Measurements from ENCODE around the gene CTNNA3.

The CTNNA3 gene

DNA sequence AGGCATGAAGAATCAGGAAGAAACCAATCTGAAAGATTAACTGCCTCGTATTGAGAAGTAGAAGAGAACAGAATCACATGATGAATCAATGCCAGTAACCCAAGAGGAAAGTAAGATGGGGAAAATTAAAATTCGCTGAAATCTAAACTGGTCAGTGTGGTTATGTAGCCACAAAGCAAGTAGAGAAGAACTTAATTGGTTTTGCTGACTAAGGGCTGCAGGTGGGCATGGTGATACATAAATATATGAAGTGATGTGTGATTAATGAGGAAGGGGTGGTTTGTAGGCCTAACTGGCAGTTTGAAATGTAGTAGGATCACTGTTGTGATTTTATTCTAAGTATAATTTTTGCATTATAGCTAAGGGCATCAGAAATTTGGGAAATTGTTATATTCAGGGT lies 853.6 kb downstream of the CTNNA3 start:
- DNase-seq = no peak

DNA sequence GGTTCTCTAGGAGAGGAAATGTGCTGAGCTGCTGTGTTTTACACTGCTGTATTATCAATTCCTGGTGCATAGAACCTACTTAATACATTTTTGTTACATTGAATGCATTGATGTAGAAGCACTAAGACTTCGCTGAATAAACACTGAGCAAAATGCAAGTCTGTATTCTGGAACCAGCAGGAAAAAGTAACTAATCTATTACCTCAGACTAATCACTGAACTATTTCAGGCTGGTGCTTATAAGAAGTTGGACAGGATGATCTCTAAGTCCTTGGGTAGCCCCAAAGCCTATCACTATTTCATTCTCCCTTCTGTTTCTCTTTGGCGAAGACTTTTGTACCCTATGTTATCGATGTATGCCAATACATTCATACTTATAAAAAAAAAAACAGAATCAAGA lies 857.3 kb downstream of the CTNNA3 start:
- no peak for DNase-seq

DNA sequence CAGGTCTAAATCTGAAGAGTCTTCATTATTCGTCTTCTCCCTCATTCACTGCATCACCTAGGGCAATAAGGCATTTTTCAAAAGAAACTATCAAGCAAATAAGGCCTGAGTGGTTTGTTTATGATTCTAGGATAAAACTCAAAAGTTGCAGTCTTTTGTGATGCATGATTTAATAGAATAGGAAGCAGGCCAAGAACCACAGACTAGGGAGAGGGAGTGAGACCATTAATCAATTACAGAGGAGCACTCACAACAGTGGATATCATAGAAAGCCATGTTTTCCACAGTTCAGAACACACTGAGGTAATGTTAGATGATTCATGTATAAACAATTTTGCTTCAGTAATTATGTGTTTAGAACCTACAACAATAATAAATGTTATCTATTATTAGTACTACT lies 858.0 kb downstream of the CTNNA3 start:
- no peak for DNase-seq

DNA sequence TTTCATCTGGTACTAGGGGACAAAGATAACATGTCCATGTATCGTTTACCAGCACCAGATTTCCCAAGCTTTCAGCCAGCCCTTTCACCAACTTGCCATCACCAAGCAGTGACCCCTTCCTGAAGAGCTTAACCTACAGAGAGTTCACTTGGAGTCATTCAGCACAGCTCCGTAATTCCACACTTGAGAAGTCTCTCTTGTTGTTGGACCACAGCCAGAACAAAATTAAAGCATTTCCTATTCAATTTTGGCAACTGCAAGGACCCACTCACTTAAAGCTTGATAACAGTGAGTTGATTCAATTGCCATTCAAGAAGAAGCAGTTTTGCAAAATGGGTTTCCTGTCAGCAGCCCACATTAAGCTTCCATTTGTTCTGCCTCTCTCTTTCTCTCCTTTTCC lies 858.7 kb downstream of the CTNNA3 start:
- DNase-seq = no peak

DNA sequence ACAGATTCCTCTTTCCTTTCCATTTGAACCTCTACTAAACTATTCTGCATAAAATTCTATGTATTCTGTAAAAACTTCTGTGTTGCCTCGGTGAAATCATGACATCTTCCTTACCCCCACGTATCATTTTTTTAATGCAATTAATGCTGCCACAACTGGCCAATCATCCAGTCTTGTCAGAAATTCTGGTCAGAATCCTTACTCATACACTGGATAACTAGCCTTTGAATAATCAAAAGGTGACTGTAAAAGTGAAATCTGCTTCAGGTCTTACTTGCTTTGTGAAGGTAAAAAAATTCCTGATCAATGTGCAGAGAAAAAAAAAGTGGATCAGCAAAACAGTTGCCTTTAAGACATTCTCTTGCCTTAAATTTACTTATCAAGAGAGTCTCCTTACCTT lies 859.2 kb downstream of the CTNNA3 start:
- DNase-seq = no peak

DNA sequence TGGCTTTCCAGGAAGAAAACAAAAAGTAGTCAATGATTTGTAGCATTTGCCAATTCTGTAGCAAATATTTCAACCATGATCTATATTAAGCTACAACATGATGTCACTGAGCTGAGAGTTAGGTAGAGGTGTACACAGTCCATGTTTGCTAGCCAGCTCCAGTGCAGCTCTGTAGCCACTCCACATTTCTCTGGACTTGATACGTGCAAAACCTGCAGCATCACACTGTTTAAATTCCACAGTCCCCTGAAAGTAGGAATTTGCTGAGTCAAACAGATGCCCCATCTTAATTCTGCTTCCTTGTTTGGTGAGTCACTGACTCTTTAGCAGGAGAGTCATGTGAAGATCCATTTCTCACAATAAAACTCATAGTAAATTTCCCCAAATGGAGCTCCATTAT lies 859.9 kb downstream of the CTNNA3 start:
- DNase-seq = no peak

DNA sequence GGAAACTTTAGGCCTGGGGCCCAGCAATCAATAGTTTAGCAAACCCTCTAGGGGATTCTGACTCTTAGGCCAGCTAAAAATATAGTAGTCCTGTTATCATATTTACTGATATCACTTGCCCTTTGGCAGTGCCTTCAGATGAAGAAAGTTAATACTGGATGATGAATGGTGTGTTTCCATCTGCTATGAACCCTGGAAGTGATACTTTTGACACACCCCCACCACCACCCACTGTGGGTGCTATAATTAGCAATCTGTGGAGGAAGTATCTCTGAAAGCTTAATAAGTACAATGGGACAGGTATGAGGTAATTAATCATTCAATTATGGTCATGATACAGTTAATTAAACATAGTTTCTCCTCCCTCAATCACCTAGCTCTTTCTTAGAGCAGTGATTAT lies 860.6 kb downstream of the CTNNA3 start:
- DNase-seq = no peak

DNA sequence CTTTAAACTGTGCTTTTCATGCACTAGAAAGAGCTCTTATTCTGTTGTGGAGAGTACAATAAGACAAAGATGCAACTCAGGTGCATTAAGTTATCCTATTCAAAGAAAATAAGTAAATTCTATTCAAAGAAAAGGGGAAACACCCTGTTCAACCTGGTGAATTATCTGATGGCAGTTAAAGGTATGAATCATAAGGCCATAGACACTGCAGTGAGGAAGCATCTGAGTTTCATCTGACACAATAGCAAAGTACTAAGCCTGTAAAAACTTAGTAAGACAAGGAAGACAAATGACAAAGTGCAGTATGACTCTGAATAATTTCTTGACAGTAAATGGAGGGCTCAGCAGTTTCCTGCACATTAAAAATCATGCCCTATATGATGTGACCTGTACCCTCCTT lies 861.2 kb downstream of the CTNNA3 start:
- no peak for DNase-seq

DNA sequence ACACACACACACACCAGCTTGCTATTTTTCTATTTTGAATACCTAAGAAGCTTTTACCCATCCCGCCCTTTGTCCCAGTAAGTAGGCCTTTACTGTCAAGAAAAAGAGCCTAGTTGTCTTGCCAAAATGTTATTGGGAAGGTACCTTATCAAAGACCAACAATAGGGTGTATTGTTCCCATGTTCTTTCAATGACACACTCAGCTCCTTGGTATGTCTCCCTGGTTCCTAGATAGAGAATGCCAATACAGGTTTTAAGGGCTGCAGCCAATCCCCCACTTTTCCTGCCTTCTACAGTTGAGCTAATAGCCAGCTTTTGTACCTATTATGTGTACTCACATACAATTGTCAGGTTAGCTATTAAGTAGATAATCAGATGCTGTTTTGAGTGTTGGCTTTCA lies 862.1 kb downstream of the CTNNA3 start:
- no peak for DNase-seq

DNA sequence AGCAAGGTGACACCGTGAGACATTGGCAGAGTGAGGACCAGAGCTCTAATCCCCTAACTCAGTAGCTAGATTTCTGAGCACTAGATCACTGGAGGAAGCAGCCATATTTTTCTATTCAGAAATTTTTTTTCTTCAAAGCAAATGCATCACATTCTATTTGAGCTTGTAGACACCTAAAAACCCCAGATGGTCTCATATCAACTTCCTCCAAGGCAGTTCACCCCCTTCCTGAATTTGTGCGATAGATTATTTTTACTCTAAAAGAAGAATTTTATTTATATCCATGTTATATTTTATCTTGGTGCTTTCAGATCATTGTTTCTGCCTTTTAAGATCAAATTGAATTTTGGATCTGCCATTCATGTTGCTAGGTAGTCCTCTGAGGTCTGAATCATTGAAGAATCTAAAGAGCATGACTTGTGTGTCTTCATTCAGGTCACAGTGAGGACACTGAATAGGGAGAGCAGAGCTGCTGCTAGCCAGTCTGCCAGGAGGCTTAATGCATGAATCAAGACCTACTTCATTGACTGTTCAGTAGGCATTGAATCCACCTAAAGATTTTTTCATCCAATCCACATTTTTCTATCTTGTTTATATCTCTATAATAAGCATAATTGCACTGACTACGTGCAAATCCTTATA lies 863.1 kb downstream of the CTNNA3 start:
- no peak for DNase-seq

DNA sequence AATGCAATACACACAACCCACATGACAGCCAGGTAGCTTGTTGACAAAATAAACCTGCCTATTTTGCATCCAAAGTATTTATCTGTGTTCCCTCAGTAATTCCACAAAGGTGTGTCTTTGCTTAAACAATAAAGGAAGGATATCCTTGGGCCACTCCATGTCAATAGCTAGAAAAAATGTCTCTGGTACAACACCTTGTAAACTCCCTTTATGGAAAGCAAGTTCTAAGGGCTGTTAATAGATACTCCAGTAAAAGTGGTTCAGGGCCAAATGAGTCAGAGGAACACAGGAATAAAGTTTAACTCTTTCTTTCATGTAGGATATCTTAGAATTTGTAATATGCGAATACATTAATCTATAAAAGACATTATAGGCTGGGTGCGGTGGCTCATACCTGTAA lies 867.0 kb downstream of the CTNNA3 start:
- DNase-seq = no peak

DNA sequence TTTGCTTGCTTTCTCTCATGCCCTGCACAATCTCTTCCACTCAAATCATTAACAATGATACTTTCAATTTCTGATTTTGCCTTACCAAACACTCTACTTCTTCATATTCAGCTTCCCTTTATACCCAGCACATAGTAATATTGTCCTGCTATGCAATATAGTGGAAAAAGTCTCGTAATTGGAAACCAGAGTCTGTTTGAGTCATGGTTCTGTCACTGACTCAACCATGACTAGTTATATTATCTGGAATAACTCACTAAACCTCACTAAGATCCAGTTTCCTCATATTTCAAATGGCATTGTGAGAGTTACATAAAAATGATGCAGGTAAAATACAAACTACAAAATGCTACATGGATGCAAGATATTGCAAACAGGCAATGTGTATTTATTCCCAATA lies 868.6 kb downstream of the CTNNA3 start:
- DNase-seq = no peak

DNA sequence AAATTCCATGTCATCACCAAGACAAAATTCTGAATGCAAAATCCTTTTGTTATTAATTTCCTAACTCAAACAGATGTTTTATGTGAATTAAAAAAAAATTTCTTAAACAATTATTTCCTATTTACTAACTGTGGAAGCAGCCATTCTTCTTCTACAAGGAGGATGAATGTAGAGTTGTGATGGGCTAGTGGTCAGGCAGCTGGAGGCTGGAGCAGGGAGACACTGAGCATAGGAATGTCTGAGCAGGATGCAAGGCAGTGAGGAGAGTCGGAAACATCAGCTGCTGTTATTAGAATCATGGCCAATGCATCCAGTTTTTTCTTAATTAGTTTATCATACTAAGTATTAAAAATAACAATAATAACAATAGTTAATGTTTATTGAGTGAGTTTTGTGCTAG lies 872.7 kb downstream of the CTNNA3 start:
- DNase-seq = no peak

DNA sequence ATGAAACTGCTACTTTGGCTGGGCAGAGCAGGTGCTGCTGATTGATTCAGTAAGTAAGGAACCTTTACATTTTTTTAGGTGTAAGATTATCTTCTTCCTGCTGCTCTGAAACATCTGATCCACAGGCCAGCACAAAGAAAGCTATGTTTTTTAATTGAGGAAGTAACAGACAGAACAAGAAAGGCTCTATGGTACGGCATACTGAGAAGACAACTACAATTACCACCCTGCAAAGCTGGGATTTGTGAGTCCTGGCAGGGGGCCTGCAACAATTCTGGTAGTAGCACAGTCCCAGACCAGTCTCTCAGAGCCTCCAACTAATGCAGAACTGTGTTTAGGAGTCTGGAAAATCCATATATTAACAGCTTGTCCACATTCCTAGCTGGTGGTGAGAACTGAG lies 873.2 kb downstream of the CTNNA3 start:
- DNase-seq = no peak

DNA sequence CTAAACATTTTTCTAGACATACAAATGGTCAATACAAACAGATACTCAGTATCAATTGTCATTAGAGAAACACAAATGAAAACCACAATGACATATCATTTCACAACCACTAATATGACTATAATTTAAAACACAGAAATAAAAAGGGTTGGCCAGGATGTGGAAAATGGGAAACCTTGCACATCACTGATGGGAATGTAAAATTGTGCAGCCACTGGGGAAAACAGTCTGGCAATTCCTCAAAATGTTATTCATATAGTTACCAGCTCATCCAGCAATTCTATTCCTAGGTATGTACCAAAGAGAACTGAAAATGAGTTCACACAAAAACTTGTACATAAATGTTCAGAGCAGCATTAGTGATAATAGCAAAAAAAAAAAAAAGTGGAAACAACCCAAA lies 876.3 kb downstream of the CTNNA3 start:
- DNase-seq = no peak

DNA sequence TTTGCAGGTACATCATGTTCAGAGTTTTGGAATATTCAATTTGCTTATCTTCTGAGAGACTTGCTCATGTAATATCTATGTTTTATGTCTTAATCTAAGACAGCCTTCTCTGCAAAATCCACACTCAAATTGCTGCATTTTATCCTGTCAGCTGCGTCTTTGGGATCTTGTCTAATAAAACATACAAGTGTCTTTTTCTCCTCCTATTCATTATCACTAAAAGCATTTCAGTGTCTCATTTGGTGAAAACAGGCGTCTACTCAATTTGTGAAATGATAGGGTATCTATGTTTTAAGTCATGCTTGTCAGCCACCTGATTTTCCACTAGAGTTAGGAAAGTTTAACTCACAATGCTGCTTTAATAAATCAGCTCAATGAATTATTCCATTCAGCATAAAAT lies 882.9 kb downstream of the CTNNA3 start:
- DNase-seq = no peak

DNA sequence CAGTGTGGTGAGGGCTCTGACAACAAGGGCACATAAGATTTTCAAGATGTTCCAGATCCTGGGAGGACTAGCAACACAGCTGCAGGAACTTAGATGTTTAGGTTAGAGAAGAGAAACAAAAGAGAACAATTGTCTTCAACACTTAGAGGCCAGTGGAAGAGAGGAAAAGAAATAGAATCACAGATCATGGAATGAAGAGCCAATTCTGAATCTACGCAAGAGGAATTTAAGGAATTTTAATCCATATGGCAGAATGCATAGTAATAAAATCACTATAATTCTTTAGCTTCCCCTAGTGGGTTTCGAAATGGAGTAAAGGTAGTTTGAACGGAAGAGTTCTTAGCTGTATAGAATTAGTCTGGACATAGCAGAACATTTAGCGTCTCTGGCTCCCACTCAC lies 884.8 kb downstream of the CTNNA3 start:
- DNase-seq = no peak

DNA sequence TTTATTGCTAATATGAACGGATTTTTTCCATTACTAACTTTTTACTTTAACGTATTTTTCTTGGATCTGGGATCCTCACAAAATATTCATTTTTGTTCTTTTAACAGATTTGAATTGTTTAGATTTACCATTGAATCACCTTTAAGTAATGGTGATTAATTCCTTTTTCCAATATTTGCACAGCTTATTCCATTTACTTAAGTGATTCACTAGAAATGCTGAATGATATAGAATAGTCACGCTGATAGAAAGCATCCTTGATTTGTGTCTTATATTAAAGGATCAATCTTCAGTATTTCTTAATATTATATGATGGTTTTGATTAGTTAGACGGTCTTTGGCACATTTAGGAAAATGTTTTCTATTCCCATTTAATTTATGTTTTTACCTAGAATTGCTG lies 886.6 kb downstream of the CTNNA3 start:
- DNase-seq = no peak

DNA sequence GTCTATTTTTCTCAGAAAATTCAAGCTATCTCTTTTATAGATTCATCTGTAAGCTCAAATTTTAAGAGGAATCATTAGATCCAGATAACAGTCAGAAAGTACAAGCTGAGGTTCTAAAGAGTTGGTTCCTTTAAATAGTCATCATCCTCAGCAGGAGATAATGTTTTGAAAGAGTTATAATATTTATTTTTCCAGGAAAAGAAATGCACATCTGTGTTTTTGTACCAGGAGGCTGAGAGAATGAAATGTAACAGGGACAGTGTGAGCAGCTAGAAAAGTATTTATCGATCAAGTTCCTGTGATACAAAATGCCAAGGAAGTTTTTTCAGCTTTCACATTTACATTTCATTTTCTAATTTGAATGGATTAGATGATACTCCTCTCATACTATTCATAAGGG lies 890.4 kb downstream of the CTNNA3 start:
- no peak for DNase-seq

DNA sequence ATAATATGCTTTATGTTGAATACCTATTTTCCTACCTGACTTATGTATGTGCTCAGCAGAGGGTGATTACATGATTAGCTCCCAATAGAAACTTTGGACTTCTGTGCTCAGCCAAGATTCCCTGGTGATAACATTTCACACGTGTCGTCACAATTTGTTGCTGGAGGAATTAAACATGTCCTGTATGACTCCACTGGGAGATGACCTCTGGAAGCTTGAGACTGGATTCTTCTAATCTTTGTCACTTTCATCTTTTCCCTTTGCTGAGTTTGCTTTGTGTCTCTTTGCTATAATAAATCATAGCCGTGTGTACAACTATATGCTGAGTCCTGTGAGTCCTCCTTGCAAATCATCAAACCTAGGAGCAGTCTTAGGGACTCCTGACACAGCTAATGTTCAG lies 891.0 kb downstream of the CTNNA3 start:
- no peak for DNase-seq

DNA sequence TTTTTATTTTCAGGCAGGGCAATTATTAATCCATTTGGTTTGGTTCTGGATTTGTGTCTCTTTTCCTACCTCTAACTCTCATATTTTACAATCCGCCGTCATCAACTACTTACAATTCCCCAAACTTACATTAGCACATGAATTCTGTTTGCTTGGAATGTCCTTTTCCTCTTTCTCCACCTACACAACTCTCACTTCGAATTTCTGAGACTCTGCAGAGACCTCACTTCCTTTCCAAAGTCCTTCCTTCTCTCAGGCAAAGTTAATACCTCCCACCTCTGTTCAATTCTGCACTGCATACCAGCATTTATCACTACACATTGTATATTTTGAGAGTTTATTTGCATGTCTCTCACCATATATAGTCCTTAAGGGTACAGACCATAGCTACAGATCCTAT lies 892.8 kb downstream of the CTNNA3 start:
- DNase-seq = no peak

DNA sequence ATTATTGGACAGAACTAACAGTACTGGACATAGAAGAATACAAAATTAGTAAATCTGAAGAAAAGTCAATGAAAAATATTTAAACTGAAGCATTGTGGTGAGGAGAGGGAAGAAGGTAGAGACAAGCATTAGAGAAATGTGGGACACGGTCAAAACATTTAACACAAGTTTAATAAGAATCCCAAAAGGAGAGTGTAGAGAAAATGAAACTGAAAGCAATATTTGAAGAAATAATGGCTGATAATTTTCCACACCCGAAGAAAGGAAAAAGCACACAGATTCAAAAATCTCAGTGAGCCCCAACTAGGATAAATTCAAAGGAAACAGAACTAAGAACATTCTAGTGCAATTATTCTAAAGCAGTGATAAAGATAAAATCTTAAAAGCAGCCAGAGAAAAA lies 896.5 kb downstream of the CTNNA3 start:
- DNase-seq = no peak

DNA sequence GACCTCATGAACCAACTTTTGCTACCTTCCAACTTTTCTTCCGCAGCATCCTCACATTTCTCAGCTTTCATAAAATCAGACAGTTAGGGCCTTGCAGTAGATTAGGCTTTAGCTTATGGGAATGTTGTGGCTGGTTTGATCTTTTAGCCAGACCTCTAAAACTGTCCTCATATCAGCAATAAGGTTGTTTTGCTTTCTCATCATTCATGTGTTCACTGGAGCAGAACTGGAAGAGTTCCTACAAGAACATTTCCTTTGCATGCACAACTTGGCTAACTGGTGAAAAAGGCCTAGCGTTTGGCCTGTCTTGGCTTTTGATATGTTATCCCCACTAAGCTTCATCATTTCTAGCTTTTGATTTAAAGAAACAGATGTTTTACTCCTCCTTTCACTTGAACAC lies 900.1 kb downstream of the CTNNA3 start:
- DNase-seq = no peak

DNA sequence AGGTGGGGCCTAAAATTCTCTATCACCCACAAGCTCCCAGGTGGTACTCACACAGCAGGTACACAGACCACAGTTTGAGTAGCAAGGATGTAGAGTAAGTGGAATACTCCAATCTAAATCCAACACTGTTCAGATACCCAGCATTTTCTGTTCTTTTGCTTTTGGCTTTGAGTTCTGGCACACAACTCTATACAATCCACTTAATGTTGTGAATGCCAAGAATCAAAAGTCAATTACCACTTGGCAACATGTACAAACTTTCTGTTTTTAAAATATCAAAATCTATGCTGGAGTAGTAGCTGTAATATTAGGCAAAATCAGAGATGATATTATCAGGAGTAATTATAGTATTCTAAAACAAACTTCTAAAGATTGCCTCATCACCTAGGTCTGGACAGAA lies 903.6 kb downstream of the CTNNA3 start:
- no peak for DNase-seq

DNA sequence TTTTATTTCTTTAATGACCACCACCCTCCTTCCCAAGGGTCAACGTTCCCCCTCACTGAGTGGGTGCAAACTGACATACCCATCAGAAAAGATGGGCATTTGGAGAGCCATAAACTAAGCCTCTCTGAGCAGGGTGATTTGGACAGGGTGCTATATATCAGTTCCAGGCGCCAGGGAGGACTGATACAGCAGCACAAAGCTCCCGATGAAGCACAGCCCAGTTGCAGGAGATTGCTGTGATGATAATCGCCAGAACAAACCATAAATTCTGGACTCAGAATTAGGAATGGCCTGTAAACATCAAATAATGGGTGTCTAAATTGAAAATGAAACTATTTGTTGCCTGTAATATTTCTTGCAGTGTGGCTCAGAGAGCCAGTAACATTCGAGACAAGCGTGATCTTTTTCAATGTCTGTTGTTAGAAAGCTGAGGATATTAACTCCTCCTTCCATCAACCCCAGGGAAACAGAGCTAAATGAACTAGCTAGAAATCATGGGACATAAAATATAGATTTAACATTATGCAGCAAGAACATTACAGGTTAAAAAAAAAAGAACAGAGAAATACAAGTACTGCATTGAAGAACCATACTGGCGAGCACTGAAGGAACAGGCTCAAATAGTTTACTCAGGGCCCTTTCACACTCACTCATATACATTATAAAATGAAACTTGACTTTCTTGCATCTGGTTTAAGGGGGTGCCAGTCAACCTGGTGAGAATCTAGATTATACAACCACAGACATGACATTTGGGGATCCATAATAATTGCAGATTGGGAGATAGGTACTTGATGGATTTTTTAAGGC lies 907.6 kb downstream of the CTNNA3 start:
- DNase-seq = no peak
